ENCODE results near the gene RUFY2. TPM values are rescaled to one million over a fixed set of nuclear protein-coding genes. Genes with fewer than 3 reads are reported as not detected.

The RUFY2 gene
- total and polyA plus RNA-seq, 11 donors: 3.2 to 11.8 (median 8.6) TPM

DNA sequence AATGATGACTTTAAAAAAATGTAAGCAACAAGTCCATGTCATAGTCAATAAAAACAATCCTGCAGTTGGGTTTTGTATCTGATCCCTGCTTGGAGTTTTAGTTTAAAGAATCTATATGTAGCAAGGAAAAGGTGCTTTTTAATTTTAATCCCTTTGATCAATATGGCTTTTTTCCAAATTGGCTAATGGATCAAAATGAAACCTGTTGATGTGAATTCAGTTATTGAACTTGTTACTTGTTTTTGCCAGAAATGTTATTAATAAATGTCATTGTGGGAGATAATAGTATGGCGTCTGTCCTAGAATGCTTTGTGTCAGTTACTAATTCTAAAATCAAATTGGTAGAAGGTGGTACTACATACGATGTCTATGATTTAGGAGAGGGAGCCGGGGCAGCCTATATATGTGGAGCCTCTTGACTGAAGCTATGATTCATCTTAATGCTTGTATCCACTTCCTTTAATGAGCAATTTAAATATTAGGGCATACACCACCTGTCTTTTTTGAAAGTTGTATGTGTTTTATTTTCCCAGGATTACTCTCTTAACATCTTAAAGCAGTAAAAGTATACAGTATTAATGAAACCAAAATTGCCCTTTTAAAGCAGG is 64.1 kb downstream of the RUFY2 start:
- no peaks in the 10 kb centered on the region for H3K27me3 ChIP-seq
- whole genome bisulfite sequencing, 4 donors: 85 to 92% (median 90%) methylated on average over 3 of the region's 3 CpGs
- intact Hi-C loops (cut with DNase I): loop anchor here in 2 of 10 donors (10.0 kb wide), 1 partner anchor 52 kb away; no protein-coding TSS in a partner anchor
- no peaks in the 10 kb centered on the region for H3K9me3 ChIP-seq
- H3K4me1 ChIP-seq: peaks cover 0 to 12% (median 7%) of the 10 kb centered on the region in 12 donors
- DNase-seq: no peak
- TF ChIP-seq POLR2A (IDR thresholded peaks at IDR 0.05) (no peak), CTCF (IDR thresholded peaks at IDR 0.05) (no peak)
- ATAC-seq: no peak
- no peak overlapping the region for H3K27ac ChIP-seq
- H3K4me3 ChIP-seq: no peak overlapping the region
- H3K36me3 ChIP-seq: peaks cover 0 to 100% (median 88%) of the 10 kb centered on the region in 9 donors

GRCh38 chr10:68340358-68341080 is 66.6 kb downstream of the RUFY2 start:
- WGBS, 4 donors: 90 to 95% (median 93%) methylated on average over 8 of the region's 8 CpGs
- DNase-seq (no peak), ATAC-seq (no peak)
- TF ChIP-seq CTCF (IDR thresholded peaks at IDR 0.05): no peak
- TF ChIP-seq POLR2A (IDR thresholded peaks at IDR 0.05): no peak
- Histone ChIP-seq H3K4me3 (no peak overlapping the region), H3K27ac (no peak overlapping the region), H3K9me3 (no peaks in the 10 kb centered on the region), H3K4me1 (peaks cover 0 to 37% (median 31%) of the 10 kb centered on the region in 12 donors), H3K36me3 (peaks cover 0 to 83% (median 76%) of the 10 kb centered on the region in 9 donors), H3K27me3 (no peaks in the 10 kb centered on the region)
- intact Hi-C loops (cut with DNase I): loop anchor here in 2 of 10 donors (10.0 kb wide), 1 partner anchor 54 kb away; no protein-coding TSS in a partner anchor

DNA sequence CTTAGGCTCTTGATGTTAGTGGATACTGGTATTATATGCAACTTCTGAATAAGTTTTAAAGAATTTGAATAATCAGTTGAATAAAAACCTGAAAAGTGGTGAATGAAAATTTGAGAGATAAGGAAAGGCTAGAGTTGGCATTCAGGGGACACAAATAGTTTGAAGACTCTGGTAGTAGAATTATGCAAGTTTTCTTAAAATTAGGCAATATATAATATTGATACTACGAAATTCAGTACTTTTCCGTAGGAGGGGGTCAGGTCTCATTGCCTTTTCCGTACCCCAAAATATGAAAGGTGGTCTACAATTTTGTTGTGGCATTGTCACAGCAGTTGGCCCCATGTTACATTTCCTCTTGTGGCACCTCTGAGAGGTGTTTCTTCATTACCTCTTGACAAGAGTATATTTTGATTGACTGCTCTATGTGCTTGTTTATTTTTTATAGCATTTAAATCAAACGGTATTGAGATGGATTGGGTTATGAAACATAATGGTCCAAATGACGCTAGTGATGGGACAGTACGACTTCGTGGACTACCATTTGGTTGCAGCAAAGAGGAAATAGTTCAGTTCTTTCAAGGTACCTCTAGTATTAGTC is 70.2 kb downstream of the RUFY2 start:
- no peaks in the 10 kb centered on the region for H3K27me3 ChIP-seq
- intact Hi-C loops (cut with DNase I): loop anchor here in 6 of 10 donors (10.0 kb wide), 3 partner anchors 262 to 452 kb away; partner anchors contain the start of genes HERC4 (in 5 of the 6), SIRT1 (in 2 of the 6) and CCAR1 (in 1 of the 6)
- H3K4me3 ChIP-seq: peak overlapping the region in 4 of 12 donors; percentile 3 to 96 (median 16)
- no peaks in the 10 kb centered on the region for H3K9me3 ChIP-seq
- ATAC-seq: no peak
- no peak for DNase-seq
- no peak overlapping the region for H3K27ac ChIP-seq
- 67 to 73% (median 70%) methylated on average over 7 of the region's 7 CpGs for WGBS, 4 donors
- TF ChIP-seq CTCF (IDR thresholded peaks at IDR 0.05) (no peak), POLR2A (IDR thresholded peaks at IDR 0.05) (no peak)
- H3K4me1 ChIP-seq: peaks cover 5 to 59% (median 49%) of the 10 kb centered on the region in 12 donors
- peaks cover 0 to 46% (median 39%) of the 10 kb centered on the region in 9 donors for H3K36me3 ChIP-seq

Data from heart left ventricle (tissue), 16 donors.